CD14-positive monocyte (primary cell): ENCODE results near the gene BPTF. TPM values are rescaled to one million over a fixed set of nuclear protein-coding genes. Genes with fewer than 3 reads are reported as not detected.
"Not testable (repeated sequence)": the region's sequence is repeated elsewhere in the genome, so short reads cannot be mapped to it uniquely, and the experiment has no call there.

Experiments
- DNase-seq, 3 donors: peaks; one replicate each; pipeline ENCODE4 v3.0.0-alpha.2; 2011 to 2022
- H2AFZ ChIP-seq: 2 replicates; pipeline ENCODE4 v1.6.0; 2012; ENCODE audit warnings: mild to moderate bottlenecking, low read depth, low read length, inconsistent platforms; ENCODE audit not compliant: insufficient read depth, poor library complexity, severe bottlenecking
- H3K27ac ChIP-seq, 2 donors: 1 replicate in 1 of 2; 2 replicates in 1 of 2; pipeline ENCODE4 v1.5.1; 2012 to 2013; ENCODE audit warnings: low read length in 2 of 2, control low read depth in 1 of 2, inconsistent platforms in 1 of 2, low read depth in 1 of 2, mild to moderate bottlenecking in 1 of 2
- H3K27me3 ChIP-seq, 2 donors: one replicate each; pipeline versions ENCODE4 v1.6.0 to v1.6.1; 2011 to 2013; ENCODE audit warnings: low read length in 2 of 2; ENCODE audit not compliant: control insufficient read depth in 2 of 2, insufficient read depth in 2 of 2
- H3K36me3 ChIP-seq, 2 donors: replicated peaks in 1 of 2; 1 replicate in 1 of 2; 2 replicates in 1 of 2; pipeline versions ENCODE4 v1.5.1 to v1.6.1; 2012 to 2013; ENCODE audit warnings: low read length in 2 of 2, control low read depth in 1 of 2, inconsistent platforms in 1 of 2, mild to moderate bottlenecking in 1 of 2; ENCODE audit not compliant: insufficient read depth in 2 of 2, control insufficient read depth in 1 of 2
- H3K4me1 ChIP-seq, 2 donors: 1 replicate in 1 of 2; 2 replicates in 1 of 2; pipeline versions ENCODE4 v1.5.1 to v1.6.1; 2012 to 2013; ENCODE audit warnings: low read length in 2 of 2, control low read depth in 1 of 2, inconsistent platforms in 1 of 2, mild to moderate bottlenecking in 1 of 2, moderate library complexity in 1 of 2; ENCODE audit not compliant: insufficient read depth in 2 of 2, control insufficient read depth in 1 of 2
- H3K4me2 ChIP-seq: replicated peaks from 2 replicates; pipeline ENCODE3; 2012; ENCODE audit warnings: low read length, moderate library complexity, mild to moderate bottlenecking; ENCODE audit not compliant: poor library complexity, severe bottlenecking; ENCODE audit errors: extremely low read depth
- H3K4me3 ChIP-seq, 3 experiments: fragments of 200-600 bp in 1 of 3; sonication (generic) in 1 of 3; replicated peaks in 1 of 3; 1 replicate in 2 of 3; 2 replicates in 1 of 3; pipeline ENCODE4 v1.5.1; 2011 to 2013; ENCODE audit warnings: low read length in 3 of 3, mild to moderate bottlenecking in 3 of 3, control low read depth in 2 of 3, low read depth in 2 of 3, inconsistent platforms in 1 of 3, moderate library complexity in 1 of 3
- H3K79me2 ChIP-seq: 2 replicates; pipeline ENCODE4 v1.6.0; 2012; ENCODE audit warnings: mild to moderate bottlenecking, control low read depth, inconsistent platforms, low read length, moderate library complexity; ENCODE audit not compliant: insufficient read depth
- H3K9ac ChIP-seq: 2 replicates; pipeline ENCODE4 v1.6.0; 2017; ENCODE audit warnings: low read length, mild to moderate bottlenecking; ENCODE audit not compliant: insufficient read depth, poor library complexity, severe bottlenecking
- H3K9me3 ChIP-seq, 2 donors: replicated peaks in 1 of 2; 1 replicate in 1 of 2; 2 replicates in 1 of 2; pipeline versions ENCODE4 v1.5.1 to v1.6.1; 2012 to 2013; ENCODE audit warnings: low read length in 2 of 2, control low read depth in 1 of 2; ENCODE audit not compliant: control insufficient read depth in 1 of 2, insufficient read depth in 1 of 2
- H4K20me1 ChIP-seq: 2 replicates; pipeline ENCODE4 v1.6.0; 2012; ENCODE audit warnings: mild to moderate bottlenecking, low read length, control low read depth, moderate library complexity; ENCODE audit not compliant: insufficient read depth
- H3K27ac Mint-ChIP-seq, 7 donors: one replicate each; pipeline ENCODE4 v1.8.0; 2020; ENCODE audit warnings: mild to moderate bottlenecking in 7 of 7, mixed read lengths in 7 of 7, moderate library complexity in 6 of 7, inconsistent platforms in 2 of 7
- H3K27me3 Mint-ChIP-seq, 3 donors: one replicate each; pipeline ENCODE4 v1.8.0; 2021 to 2022; ENCODE audit warnings: low read depth in 3 of 3, mild to moderate bottlenecking in 3 of 3, mixed read lengths in 3 of 3, moderate library complexity in 3 of 3, inconsistent platforms in 1 of 3
- H3K36me3 Mint-ChIP-seq, 2 donors: one replicate each; pipeline ENCODE4 v1.8.0; 2020; ENCODE audit warnings: mixed read lengths in 2 of 2, inconsistent platforms in 1 of 2, mild to moderate bottlenecking in 1 of 2
- H3K4me1 Mint-ChIP-seq: one replicate; pipeline ENCODE4 v1.8.0; 2020; ENCODE audit warnings: mild to moderate bottlenecking, mixed read lengths
- H3K4me3 Mint-ChIP-seq, 2 donors: one replicate each; pipeline ENCODE4 v1.8.0; 2020; ENCODE audit warnings: mild to moderate bottlenecking in 2 of 2, mixed read lengths in 2 of 2, moderate library complexity in 1 of 2
- H3K9me3 Mint-ChIP-seq, 7 donors: one replicate each; pipeline ENCODE4 v1.8.0; 2020 to 2022; ENCODE audit warnings: mixed read lengths in 7 of 7, mild to moderate bottlenecking in 6 of 7, moderate library complexity in 6 of 7, inconsistent platforms in 2 of 7
- CTCF ChIP-seq: fragments of 200-600 bp; IDR thresholded peaks from one replicate; pipeline ENCODE4 v1.8.0; 2022; ENCODE audit warnings: antibody characterized with exemption, mild to moderate bottlenecking
- WGBS: methylation state at CpG from one replicate; pipeline ENCODE4 v1.1.5; 2013; ENCODE audit warnings: missing lambda C conversion rate; ENCODE audit not compliant: insufficient coverage; 5-methylcytosine and 5-hydroxymethylcytosine counted together
- intact Hi-C, 2 donors: fragments of 100-400 bp; cut with micrococcal nuclease; formaldehyde crosslinking; loops; one replicate each; pipeline versions ENCODE4 v1.15.0 to v1.15.1; 2023
- polyA plus RNA-seq, 3 donors: library from polyadenylated mRNA; depleted of rRNA in 1 of 3; unstranded in 2 of 3; stranded (reverse) in 1 of 3; fragments of 300-500 nt in 2 of 3; fragments of >200 nt in 1 of 3; fragmentation: Illumina TruSeq in 2 of 3; gene quantifications; 1 replicate in 2 of 3; 2 replicates in 1 of 3; pipeline ENCODE4 v1.2.3, GENCODE V29; 2012 to 2021

Gene BPTF
- polyA plus RNA-seq, 3 donors, result 1.9 to 51.1 (median 4.5) TPM

DNA sequence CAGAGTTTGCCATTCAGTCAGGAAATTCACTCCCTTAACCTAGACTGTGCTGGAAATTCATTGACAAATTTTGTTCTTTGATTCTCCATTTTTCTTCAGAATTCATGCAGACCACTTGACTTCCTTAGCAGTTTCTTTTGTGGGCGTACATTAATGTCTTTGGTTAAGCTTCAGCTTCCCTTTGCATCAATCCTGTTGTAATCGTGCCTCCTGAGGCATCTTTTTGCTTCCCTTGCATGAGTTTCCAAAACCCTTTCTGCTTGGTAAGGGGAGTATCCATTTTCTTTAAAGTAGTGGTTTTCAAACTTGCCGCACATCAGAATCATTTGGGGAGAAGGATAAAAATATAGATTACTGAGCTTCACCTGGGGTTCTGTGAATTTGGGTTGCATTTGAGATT is 23.5 kb downstream of the BPTF start:
- H3K27me3 Mint-ChIP-seq, H3K4me3 Mint-ChIP-seq, H3K9me3 Mint-ChIP-seq, H3K4me3 ChIP-seq, H3K4me2 ChIP-seq, H3K27me3 ChIP-seq, H3K9me3 ChIP-seq, H3K4me1 ChIP-seq, intact Hi-C loops, DNase-seq, H3K9ac ChIP-seq, H2AFZ ChIP-seq: not testable (repeated sequence)
- Histone ChIP-seq H3K36me3 (peaks cover 2 to 12% of the 10 kb centered on the region in 2 donors), H4K20me1 (peaks cover 85% of the 10 kb centered on the region), H3K27ac (peak overlapping the region in 1 of 2 donors; percentile 5), H3K79me2 (peaks cover 96% of the 10 kb centered on the region)
- WGBS, result 0% methylated on average over 2 of the region's 3 CpGs
- peaks cover 17% of the 10 kb centered on the region for H3K4me1 Mint-ChIP-seq
- H3K27ac Mint-ChIP-seq, result peak overlapping the region in 3 of 7 donors; percentile 8 to 48 (median 21)
- peaks cover 10 to 22% of the 10 kb centered on the region in 2 donors for H3K36me3 Mint-ChIP-seq

DNA sequence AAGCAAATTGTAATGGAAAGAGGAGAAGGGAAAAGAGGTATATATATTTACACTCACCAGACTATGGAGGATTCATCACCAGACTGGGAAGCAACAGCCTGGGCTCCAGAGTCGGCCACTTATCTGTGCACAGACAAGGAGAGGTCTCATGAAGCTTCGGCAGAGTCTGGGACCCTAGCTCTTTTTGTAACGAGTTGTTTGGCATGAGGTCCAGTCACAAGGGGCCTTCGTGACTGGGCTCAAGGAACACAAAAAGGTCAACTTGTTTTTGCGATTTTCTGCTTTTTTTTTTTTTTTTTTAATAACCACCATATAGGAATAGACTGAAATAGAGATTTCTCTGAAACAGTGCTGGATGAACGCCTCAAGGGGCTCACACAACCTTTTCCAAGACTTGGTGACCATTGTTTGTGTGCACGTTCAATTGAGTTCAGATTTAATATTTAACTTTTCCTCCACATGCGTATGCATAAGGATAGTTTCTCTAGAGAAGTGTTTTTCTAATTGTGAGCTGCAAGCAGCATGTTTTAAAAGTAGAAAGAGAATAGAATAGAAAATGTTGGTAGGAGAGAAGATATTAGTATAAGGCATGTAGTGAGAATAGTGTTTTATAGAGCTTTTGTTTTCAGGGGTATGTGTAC is 25.8 kb downstream of the BPTF start:
- H3K9ac ChIP-seq, result no peak overlapping the region
- WGBS, result 100% methylated on average over 2 of the region's 8 CpGs
- no peak overlapping the region for H3K27ac Mint-ChIP-seq
- no peak overlapping the region for H3K4me3 Mint-ChIP-seq
- intact Hi-C loops, result no loop called here
- H3K27ac ChIP-seq, result no peak overlapping the region
- peaks cover 92% of the 10 kb centered on the region for H4K20me1 ChIP-seq
- peaks cover 15 to 22% of the 10 kb centered on the region in 2 donors for H3K36me3 Mint-ChIP-seq
- H3K4me2 ChIP-seq, result no peak overlapping the region
- H3K4me1 Mint-ChIP-seq, result peaks cover 26% of the 10 kb centered on the region
- H3K36me3 ChIP-seq, result peaks cover 9 to 26% of the 10 kb centered on the region in 2 donors
- H3K27me3 ChIP-seq, result no peaks in the 10 kb centered on the region
- H3K9me3 ChIP-seq, result peaks cover 0 to 2% of the 10 kb centered on the region in 2 donors
- H3K27me3 Mint-ChIP-seq, result no peaks in the 10 kb centered on the region
- H3K4me1 ChIP-seq, result peaks cover 8 to 11% of the 10 kb centered on the region in 2 donors
- peaks cover 0 to 5% (median 0%) of the 10 kb centered on the region in 7 donors for H3K9me3 Mint-ChIP-seq
- no peak overlapping the region for H2AFZ ChIP-seq
- no peak for DNase-seq
- peaks cover 98% of the 10 kb centered on the region for H3K79me2 ChIP-seq
- TF ChIP-seq CTCF, result no peak
- H3K4me3 ChIP-seq, result no peak overlapping the region
